GM11168 (cell line): ENCODE data around the gene MRPL32.
"Not testable (repeated sequence)": the region's sequence is repeated elsewhere in the genome, so short reads cannot be mapped to it uniquely, and the experiment has no call there.

Experiments
- in situ Hi-C: fragments of 300-500 bp; cut with MboI; formaldehyde crosslinking; loops from one replicate; pipeline ENCODE4 v1.12.0; 2022; ENCODE audit warnings: low sequenced_read_pairs; ENCODE audit not compliant: unreplicated experiment

Gene MRPL32

GRCh38 chr7:42931834-42932651 is at the start of gene MRPL32, which contains the start of gene PSMA2:
TSS of gene MRPL32 (plus strand) at chr7:42932376. CDS start at chr7:42932387, 11 bp downstream.
TSS of gene PSMA2 (minus strand) at chr7:42932174. CDS start at chr7:42932158, 16 bp downstream.
- in situ Hi-C loops = loop anchor here (10.0 to 25.0 kb wide), 3 partner anchors 333 to 780 kb away; no protein-coding TSS in a partner anchor

GRCh38 chr7:42883950-42884349 is 48.2 kb upstream of the MRPL32 start:
- in situ Hi-C loops = no loop called here

GRCh38 chr7:42885183-42885582 is 47.0 kb upstream of the MRPL32 start:
- in situ Hi-C loops = not testable (repeated sequence)

- in situ Hi-C loops = no loop called here
Measured at GRCh38 chr7:42886129-42886528, 46.0 kb upstream of the MRPL32 start.

GRCh38 chr7:42886893-42887505 is 45.2 kb upstream of the MRPL32 start:
- in situ Hi-C loops = no loop called here

GRCh38 chr7:42893346-42894240 is 38.6 kb upstream of the MRPL32 start:
- in situ Hi-C loops = no loop called here

GRCh38 chr7:42900842-42901241 is 31.3 kb upstream of the MRPL32 start:
- in situ Hi-C loops = no loop called here

- in situ Hi-C loops = no loop called here
Measured at GRCh38 chr7:42902331-42902730, 29.8 kb upstream of the MRPL32 start.

- in situ Hi-C loops = no loop called here
Measured at GRCh38 chr7:42906181-42906580, 26.0 kb upstream of the MRPL32 start.

GRCh38 chr7:42907316-42907715 is 24.9 kb upstream of the MRPL32 start:
- in situ Hi-C loops = no loop called here

- in situ Hi-C loops = no loop called here
Measured at GRCh38 chr7:42910306-42910705, 21.9 kb upstream of the MRPL32 start.

GRCh38 chr7:42911454-42912447 is 20.4 kb upstream of the MRPL32 start, which contains the start of gene C7orf25:
TSS of gene C7orf25 (minus strand) at chr7:42912070. CDS start at chr7:42910900, 1,170 bp downstream.
- in situ Hi-C loops = no loop called here

GRCh38 chr7:42913591-42913990 is 18.6 kb upstream of the MRPL32 start:
- in situ Hi-C loops = no loop called here

- in situ Hi-C loops = no loop called here
Measured at GRCh38 chr7:42914009-42914408, 18.2 kb upstream of the MRPL32 start.

GRCh38 chr7:42914421-42915045 is 17.6 kb upstream of the MRPL32 start:
- in situ Hi-C loops = no loop called here

- in situ Hi-C loops = no loop called here
Measured at GRCh38 chr7:42915356-42915755, 16.8 kb upstream of the MRPL32 start.

GRCh38 chr7:42922017-42922753 is 10.0 kb upstream of the MRPL32 start:
- in situ Hi-C loops = no loop called here

GRCh38 chr7:42924223-42924838 is 7.8 kb upstream of the MRPL32 start:
- in situ Hi-C loops = no loop called here
